ENCODE measurements around the gene POLG2. TPM values are rescaled to one million over a fixed set of nuclear protein-coding genes. Genes with fewer than 3 reads are reported as not detected.

POLG2 gene
- total and polyA plus RNA-seq, 9 of the 15 experiments (the other 6 are each of a cell fraction or from before 2014, with no cell fraction given): 13.4 to 44.8 (median 37.0) TPM

GRCh38 chr17:64496348-64496785 is 487 bp downstream of the POLG2 start (continued):
- TF ChIP-seq ZBTB40 (IDR thresholded peaks at IDR 0.05) (no peak), ZBTB40 (CRISPR knock-in tag; IDR thresholded peaks at IDR 0.05) (peak; percentile 8; the same call in 1 of the 2 replicates), TAF7 (tag; IDR thresholded peaks at IDR 0.05) (no peak), ZNF79 (CRISPR knock-in tag; IDR thresholded peaks at IDR 0.05; ENCODE audit: low read depth) (no peak), HMGN3 (IDR thresholded peaks at IDR 0.05; ENCODE audit: borderline replicate concordance, extremely low read depth, insufficient read length, low read depth, low read length) (no peak), USF2 (CRISPR knock-in tag; IDR thresholded peaks at IDR 0.05) (no peak), KAT2B (IDR thresholded peaks at IDR 0.05; ENCODE audit: low read depth, low read length) (no peak)
